Femur (tissue), 1 donor: Measurements from ENCODE around the gene ELOVL5.

Experiments used
- DNase-seq: peaks from one replicate; pipeline ENCODE4 v3.0.0-alpha.2; 2017

The ELOVL5 gene

DNA sequence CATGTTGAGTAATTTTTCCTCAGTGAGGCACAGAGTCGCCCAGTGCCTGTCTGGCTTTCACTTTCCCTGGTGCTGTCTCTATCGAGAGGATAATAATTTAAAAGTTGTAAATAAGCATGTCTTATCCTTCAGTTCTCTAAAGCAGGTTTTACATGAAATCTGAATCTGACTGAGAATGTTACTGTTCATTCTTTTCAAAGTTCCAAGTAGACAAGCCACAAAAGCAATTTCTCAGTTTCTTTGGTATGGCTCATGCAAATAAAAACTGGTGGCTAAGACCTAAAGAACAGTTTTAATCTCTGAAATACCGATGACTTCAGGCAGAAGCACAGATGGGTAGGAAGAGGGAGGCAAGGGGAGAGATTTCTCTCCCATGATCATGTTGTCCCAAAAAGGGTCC, 112.5 kb downstream of the ELOVL5 start:
- no peak for DNase-seq

GRCh38 chr6:53235508-53235907, 113.2 kb downstream of the ELOVL5 start:
- DNase-seq: no peak

GRCh38 chr6:53233309-53233708, 115.4 kb downstream of the ELOVL5 start:
- no peak for DNase-seq

DNA sequence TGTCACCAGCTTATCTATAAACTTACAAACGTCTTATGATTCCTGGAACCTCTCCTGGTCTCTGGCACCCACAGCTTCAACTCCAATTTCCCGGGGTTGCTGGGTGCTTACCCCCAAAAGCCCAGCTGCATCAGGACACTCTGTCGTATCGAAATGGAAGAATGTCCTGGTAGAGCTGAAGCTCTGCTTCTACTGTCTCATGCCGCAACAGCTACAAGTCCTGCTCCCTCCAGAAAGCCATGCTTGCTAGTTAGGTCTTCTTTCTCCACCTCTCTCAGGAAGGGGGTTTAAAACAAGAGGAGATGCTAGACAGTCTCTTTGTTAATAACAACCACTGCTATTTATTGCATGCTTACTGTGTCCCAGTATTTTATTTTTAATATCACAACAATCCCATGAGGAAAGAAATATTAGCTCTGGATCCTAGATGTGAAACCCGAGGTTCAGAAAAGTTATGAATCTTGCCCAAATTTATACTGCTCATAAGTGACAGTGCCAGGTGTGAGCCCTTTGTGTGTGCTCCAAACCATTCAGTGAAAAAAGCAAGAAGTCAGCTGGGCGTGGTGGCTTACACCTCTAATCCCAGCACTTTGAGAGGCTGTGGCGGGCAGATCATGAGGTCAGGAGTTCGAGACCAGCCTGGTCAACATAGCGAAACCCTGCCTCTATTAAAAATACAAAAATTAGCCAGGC, 117.8 kb downstream of the ELOVL5 start:
- DNase-seq: no peak

GRCh38 chr6:53227847-53228246, 120.9 kb downstream of the ELOVL5 start:
- no peak for DNase-seq

GRCh38 chr6:53220605-53221004, 128.1 kb downstream of the ELOVL5 start:
- no peak for DNase-seq
